ENCODE data around the gene VWA2. TPM values are rescaled to one million over a fixed set of nuclear protein-coding genes. Genes with fewer than 3 reads are reported as not detected.

The VWA2 gene
- total RNA-seq, 4 donors from 2014 or later: 2.9 to 5.7 (median 4.9) TPM

GRCh38 chr10:114278140-114278883 is 39.3 kb downstream of the VWA2 start:
- DNase-seq: no peak
- 76 to 92% methylated on average over 8 to 10 of the region's 22 CpGs for WGBS, 2 donors
- TF ChIP-seq, protein P1, sequence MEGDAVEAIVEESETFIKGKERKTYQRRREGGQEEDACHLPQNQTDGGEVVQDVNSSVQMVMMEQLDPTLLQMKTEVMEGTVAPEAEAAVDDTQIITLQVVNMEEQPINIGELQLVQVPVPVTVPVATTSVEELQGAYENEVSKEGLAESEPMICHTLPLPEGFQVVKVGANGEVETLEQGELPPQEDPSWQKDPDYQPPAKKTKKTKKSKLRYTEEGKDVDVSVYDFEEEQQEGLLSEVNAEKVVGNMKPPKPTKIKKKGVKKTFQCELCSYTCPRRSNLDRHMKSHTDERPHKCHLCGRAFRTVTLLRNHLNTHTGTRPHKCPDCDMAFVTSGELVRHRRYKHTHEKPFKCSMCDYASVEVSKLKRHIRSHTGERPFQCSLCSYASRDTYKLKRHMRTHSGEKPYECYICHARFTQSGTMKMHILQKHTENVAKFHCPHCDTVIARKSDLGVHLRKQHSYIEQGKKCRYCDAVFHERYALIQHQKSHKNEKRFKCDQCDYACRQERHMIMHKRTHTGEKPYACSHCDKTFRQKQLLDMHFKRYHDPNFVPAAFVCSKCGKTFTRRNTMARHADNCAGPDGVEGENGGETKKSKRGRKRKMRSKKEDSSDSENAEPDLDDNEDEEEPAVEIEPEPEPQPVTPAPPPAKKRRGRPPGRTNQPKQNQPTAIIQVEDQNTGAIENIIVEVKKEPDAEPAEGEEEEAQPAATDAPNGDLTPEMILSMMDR (IDR thresholded peaks at IDR 0.05): no peak
- no peak for TF ChIP-seq POLR2A (IDR thresholded peaks at IDR 0.05)
- no peaks in the 10 kb centered on the region for H3K36me3 ChIP-seq
- no peaks in the 10 kb centered on the region for H3K27me3 ChIP-seq
- H3K27ac ChIP-seq: no peak overlapping the region
- H3K4me1 ChIP-seq: peaks cover 0 to 30% (median 12%) of the 10 kb centered on the region in 3 donors
- H3K9me3 ChIP-seq: no peaks in the 10 kb centered on the region
- H3K4me3 ChIP-seq: no peak overlapping the region
- intact Hi-C loops (cut with DNase I): no loop called here

- TF ChIP-seq POLR2A (IDR thresholded peaks at IDR 0.05): no peak
- TF ChIP-seq, protein P1 (IDR thresholded peaks at IDR 0.05): no peak
- intact Hi-C loops (cut with DNase I): no loop called here
- H3K36me3 ChIP-seq: no peaks in the 10 kb centered on the region
- no peaks in the 10 kb centered on the region for H3K9me3 ChIP-seq
- H3K4me3 ChIP-seq: no peak overlapping the region
- WGBS, 2 donors: 81 to 92% methylated on average over 2 to 4 of the region's 4 CpGs
- DNase-seq: no peak
- H3K27ac ChIP-seq: no peak overlapping the region
- H3K4me1 ChIP-seq: peaks cover 0 to 30% (median 12%) of the 10 kb centered on the region in 3 donors
- H3K27me3 ChIP-seq: no peaks in the 10 kb centered on the region
Measured at GRCh38 chr10:114278884-114279191, 39.8 kb downstream of the VWA2 start.

- intact Hi-C loops (cut with DNase I): no loop called here
- Histone ChIP-seq H3K27me3 (no peaks in the 10 kb centered on the region), H3K4me1 (peaks cover 0 to 30% (median 12%) of the 10 kb centered on the region in 3 donors), H3K36me3 (no peaks in the 10 kb centered on the region), H3K27ac (peak overlapping the region in 3 of 4 donors; percentile 46 to 70 (median 65)), H3K9me3 (no peaks in the 10 kb centered on the region), H3K4me3 (no peak overlapping the region)
- 80% methylated on average over 1 of the region's 4 CpGs; no CpG with 5 or more reads in 1 of the 2 donors for WGBS, 2 donors
- no peak for DNase-seq
- no peak for TF ChIP-seq POLR2A (IDR thresholded peaks at IDR 0.05)
- TF ChIP-seq, protein P1 (IDR thresholded peaks at IDR 0.05): no peak
Measured at GRCh38 chr10:114279289-114279688, 40.2 kb downstream of the VWA2 start.

DNA sequence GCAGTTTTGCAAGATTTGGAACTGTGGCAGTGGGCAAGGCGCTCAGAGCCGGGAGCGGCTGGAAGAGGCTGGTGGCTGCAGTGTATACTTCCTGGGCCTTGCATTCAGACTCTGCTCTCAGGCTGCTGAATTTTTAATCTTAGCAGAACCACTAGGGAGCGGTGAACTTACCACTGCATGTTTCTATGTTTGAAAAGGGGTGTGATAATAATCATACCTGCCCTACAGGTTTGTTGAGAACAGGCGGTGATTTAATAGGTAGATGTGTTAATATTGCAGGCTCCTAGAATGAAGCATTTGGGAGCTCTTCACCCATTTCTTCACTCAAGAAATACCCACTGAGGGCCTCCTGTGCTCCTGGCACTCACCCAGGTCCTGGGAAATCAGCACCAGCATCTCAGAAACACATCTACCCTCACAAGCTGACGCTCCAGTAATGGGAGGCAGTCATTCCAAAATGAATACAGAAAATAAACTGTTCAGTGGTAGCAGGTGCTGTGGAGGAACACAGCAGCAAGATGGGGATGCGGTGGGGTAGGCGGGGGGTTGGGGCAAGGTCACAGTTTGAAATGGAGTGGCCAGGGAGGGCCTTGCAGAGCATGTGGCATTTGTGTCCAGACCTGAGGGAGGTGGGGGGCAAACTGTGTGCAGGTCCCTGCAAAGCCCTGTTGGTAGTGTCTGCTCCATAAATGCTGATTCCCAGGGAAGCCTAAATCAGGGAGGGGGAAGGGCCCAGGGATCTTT is 41.0 kb downstream of the VWA2 start:
- intact Hi-C loops (cut with DNase I): no loop called here
- no peak for DNase-seq
- H3K4me3 ChIP-seq: no peak overlapping the region
- H3K27ac ChIP-seq: peak overlapping the region in 3 of 4 donors; percentile 46 to 70 (median 65)
- TF ChIP-seq POLR2A (IDR thresholded peaks at IDR 0.05): no peak
- TF ChIP-seq, protein P1 (IDR thresholded peaks at IDR 0.05): peak in 4 of 6 experiments; percentile 17 to 45 (median 30)
- H3K27me3 ChIP-seq: no peaks in the 10 kb centered on the region
- H3K4me1 ChIP-seq: peaks cover 0 to 30% (median 12%) of the 10 kb centered on the region in 3 donors
- WGBS, 2 donors: 64 to 76% methylated on average over 7 to 8 of the region's 8 CpGs
- H3K9me3 ChIP-seq: no peaks in the 10 kb centered on the region
- H3K36me3 ChIP-seq: no peaks in the 10 kb centered on the region

DNA sequence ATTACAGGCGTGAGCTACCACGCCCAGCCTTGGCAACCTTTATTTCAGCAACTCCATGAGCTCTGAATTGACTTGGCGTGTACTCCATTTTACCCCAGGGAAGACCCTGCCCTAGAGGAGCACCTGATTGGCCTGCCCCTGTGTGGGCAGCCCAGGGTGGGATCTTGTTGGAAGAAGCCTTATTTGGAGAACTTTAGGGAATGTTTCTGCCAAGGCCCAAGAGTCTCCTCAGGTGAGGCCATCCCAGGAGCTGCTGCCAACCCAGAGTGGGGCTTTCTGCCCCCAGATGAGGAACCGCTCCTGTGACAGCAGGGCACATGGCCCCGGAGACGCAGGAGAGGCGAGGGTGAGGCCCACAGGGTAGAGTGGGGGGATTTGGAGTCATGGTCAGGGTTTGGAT is 42.0 kb downstream of the VWA2 start:
- intact Hi-C loops (cut with DNase I): no loop called here
- Histone ChIP-seq H3K36me3 (no peaks in the 10 kb centered on the region), H3K4me1 (peaks cover 0 to 30% (median 12%) of the 10 kb centered on the region in 3 donors), H3K9me3 (no peaks in the 10 kb centered on the region), H3K27ac (no peak overlapping the region), H3K4me3 (no peak overlapping the region), H3K27me3 (no peaks in the 10 kb centered on the region)
- DNase-seq: no peak
- TF ChIP-seq, protein P1 (IDR thresholded peaks at IDR 0.05): no peak
- TF ChIP-seq POLR2A (IDR thresholded peaks at IDR 0.05): no peak
- WGBS, 2 donors: 62 to 66% methylated on average over 4 of the region's 7 CpGs

Data from esophagus squamous epithelium (tissue), 5 donors.